Rectal smooth muscle tissue (tissue), 1 donor: ENCODE measurements around the gene FMO5.
"Not testable (repeated sequence)": the region's sequence is repeated elsewhere in the genome, so short reads cannot be mapped to it uniquely, and the experiment has no call there.

Source experiments
- H3K27ac ChIP-seq: one replicate; pipeline ENCODE4 v1.7.0; 2013; ENCODE audit warnings: low read depth, low read length, inconsistent platforms
- H3K27me3 ChIP-seq: one replicate; pipeline ENCODE4 v1.7.0; 2013; ENCODE audit warnings: low read length; ENCODE audit not compliant: control insufficient read depth, insufficient read depth
- H3K36me3 ChIP-seq: one replicate; pipeline ENCODE4 v1.7.0; 2013; ENCODE audit warnings: low read length; ENCODE audit not compliant: control insufficient read depth, insufficient read depth
- H3K4me1 ChIP-seq: one replicate; pipeline ENCODE4 v1.7.0; 2013; ENCODE audit warnings: low read length; ENCODE audit not compliant: control insufficient read depth, insufficient read depth
- H3K4me3 ChIP-seq: one replicate; pipeline ENCODE4 v1.7.0; 2013; ENCODE audit warnings: low read length
- H3K9ac ChIP-seq: one replicate; pipeline ENCODE4 v1.7.0; 2013; ENCODE audit warnings: low read length

The FMO5 gene

DNA sequence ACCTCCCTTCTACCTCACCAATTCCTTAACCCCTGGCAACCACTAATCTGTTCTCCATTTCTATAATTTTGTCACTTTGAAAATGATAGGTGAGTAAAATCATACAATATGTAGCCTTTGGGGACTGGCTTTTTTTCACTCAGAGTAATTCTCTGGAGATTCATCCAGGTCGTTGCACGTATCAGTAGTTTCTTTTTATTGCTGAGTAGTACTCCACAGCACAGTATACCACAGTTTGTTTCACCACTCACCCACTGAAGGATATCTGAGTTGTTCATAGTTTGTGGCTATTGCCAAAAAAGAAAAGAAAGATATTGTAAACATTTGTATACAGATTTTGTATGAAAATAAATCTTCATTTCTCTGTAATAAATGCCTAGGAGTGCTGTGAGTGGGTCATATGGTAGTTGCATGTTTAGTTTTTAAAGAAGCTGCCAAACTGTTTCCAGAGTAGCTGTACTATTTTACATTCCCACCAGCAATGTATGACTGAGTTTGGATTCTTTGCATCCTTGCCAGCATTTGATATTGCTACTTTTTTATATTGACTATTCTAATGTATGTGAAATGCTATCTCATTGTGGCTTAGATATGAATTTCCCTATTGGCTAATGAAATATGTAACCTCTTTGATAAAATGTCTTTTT, 21.0 kb upstream of the FMO5 start:
- no peak overlapping the region for H3K4me3 ChIP-seq
- H3K9ac ChIP-seq: no peak overlapping the region
- no peak overlapping the region for H3K27ac ChIP-seq
- H3K4me1 ChIP-seq: peaks cover 8% of the 10 kb centered on the region
- no peaks in the 10 kb centered on the region for H3K27me3 ChIP-seq
- H3K36me3 ChIP-seq: no peaks in the 10 kb centered on the region

DNA sequence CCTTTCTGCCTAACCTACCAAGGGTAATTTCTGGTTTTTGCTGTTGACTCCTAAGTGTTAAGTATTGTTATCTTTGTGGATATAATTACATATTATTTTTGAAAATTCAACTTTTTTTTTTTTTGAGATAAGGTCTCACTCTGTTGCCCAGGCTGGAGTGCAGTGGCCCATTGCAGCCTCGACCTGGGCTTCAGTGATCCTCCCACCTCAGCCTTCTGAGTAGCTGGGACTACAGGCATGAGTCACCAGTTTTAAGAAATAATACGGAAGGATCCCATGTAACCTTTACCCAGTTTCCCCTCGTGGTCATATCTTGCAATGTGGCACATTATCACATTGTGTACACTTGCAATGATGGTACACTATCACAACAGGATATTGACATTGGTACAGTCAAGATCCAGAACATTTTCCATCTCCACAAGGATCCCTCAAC, 20.5 kb upstream of the FMO5 start:
- Histone ChIP-seq H3K36me3 (no peaks in the 10 kb centered on the region), H3K27ac (no peak overlapping the region), H3K4me1 (peaks cover 8% of the 10 kb centered on the region), H3K4me3 (no peak overlapping the region), H3K27me3 (no peaks in the 10 kb centered on the region), H3K9ac (no peak overlapping the region)

DNA sequence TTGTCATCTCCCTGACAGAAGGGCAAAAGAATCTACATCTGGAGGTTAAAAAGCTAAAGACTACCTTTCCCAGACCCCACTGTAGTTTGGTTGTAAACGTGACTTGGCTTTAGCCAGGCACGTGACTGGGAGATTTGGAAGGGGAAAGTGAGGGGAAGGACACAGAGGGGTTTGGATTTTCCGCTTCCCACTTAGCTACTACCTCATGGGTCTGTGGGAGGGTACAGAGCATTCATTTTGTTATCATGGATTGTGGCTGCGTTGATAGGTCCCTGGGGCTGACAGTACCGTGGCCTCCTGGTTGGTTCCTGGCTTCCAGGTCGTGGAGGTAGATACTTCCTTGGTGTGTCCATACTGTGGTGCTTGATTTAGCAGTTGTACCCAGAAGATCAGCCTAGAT, 20.0 kb upstream of the FMO5 start:
- Histone ChIP-seq H3K4me3 (no peak overlapping the region), H3K27ac (no peak overlapping the region), H3K4me1 (peaks cover 8% of the 10 kb centered on the region), H3K36me3 (no peaks in the 10 kb centered on the region), H3K27me3 (no peaks in the 10 kb centered on the region), H3K9ac (no peak overlapping the region)

DNA sequence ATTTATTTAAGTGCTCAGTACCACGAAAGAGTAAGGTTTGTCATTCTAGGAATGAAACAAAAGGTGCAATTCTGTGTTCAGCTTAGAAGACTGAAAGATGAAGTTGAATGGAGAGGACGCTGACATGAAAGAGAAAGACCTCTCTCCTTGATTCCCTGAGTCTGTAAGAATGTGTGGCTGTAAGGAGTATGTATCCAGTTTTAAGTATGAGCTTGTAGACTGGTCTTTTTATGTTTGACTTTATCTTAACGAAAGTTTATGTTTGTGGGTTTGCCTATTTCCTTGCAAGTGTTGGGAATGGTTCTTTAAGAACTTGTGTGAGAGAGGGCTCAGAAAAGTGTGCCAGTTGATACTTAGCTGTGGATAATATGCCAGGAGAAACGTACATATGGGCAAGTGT, 18.7 kb upstream of the FMO5 start:
- no peaks in the 10 kb centered on the region for H3K27me3 ChIP-seq
- peak overlapping the region; percentile 15 for H3K27ac ChIP-seq
- H3K4me3 ChIP-seq: peak overlapping the region; percentile 85
- H3K4me1 ChIP-seq: peaks cover 8% of the 10 kb centered on the region
- no peaks in the 10 kb centered on the region for H3K36me3 ChIP-seq
- H3K9ac ChIP-seq: no peak overlapping the region

DNA sequence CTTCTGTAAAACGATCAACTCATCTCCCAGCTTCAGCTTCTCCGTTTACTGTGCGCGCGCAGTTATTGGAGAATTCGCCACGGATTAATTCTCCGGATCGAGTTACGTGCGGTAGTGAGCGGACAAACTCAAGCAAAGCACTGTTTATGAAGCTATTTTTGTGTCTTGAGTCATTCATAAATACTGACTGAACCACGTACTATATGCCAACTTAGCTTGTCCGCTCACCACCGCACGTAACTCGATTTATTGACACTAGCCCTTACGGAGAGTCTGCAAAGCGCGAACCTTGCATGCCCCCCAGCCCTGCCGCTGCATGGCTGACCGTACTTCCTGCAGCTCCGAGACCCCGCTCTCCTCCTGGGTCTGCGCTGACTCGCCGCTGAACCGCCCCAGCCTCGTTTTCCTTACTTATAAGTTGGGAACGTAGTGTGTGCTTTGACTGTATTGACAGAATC, 18.1 kb upstream of the FMO5 start:
- Histone ChIP-seq H3K9ac (peak overlapping the region; percentile 45), H3K4me3 (peak overlapping the region; percentile 85), H3K36me3 (no peaks in the 10 kb centered on the region), H3K27ac (peak overlapping the region; percentile 84), H3K27me3 (no peaks in the 10 kb centered on the region), H3K4me1 (peaks cover 8% of the 10 kb centered on the region)

DNA sequence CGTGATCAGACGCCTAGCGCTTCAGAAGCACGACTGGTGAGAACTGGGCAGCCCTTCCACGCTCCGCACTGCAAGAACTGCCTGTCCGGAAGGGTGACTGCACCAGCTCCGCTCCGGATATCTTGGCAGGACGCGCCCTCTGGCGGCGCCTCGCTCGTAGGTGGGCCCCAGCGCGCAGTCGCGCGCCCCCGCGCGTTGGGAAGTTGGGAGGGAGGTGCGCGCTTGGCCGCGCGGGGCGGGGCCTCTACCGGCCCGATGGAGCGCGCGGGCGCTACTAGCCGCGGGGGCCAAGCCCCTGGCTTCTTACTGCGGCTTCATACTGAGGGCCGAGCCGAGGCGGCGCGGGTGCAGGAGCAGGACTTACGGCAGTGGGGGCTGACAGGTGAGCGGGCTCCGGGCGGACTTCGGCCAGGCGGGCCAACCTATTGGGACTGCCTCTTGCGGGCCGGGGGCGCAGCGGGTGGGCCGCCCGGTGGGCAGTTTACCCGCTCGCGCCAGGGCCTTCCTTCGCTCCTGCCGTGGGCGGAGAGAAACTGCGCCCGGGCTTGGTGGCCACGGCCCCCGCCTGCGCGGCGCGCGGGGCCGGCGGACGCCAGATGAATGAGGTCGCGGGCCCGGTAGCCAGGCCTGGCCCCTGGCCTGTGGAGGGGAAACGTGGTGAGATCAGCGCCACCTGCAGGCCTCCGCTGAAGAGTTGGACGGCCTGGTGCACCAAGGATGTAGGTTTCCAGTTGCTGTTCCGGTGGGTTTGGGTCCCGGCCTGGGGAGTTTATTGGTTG, 17.5 kb upstream of the FMO5 start, which contains the start of gene CHD1L:
Gene CHD1L (plus strand): TSS at position 236 of the 779 bp plus-strand sequence. CDS start 20 bp downstream, at position 256.
- Histone ChIP-seq H3K27me3 (no peaks in the 10 kb centered on the region), H3K4me1 (peaks cover 8% of the 10 kb centered on the region), H3K36me3 (no peaks in the 10 kb centered on the region), H3K27ac (peak within 1 kb of the TSS; percentile 84), H3K4me3 (peak within 1 kb of the TSS; percentile 85), H3K9ac (peak within 1 kb of the TSS; percentile 46)

DNA sequence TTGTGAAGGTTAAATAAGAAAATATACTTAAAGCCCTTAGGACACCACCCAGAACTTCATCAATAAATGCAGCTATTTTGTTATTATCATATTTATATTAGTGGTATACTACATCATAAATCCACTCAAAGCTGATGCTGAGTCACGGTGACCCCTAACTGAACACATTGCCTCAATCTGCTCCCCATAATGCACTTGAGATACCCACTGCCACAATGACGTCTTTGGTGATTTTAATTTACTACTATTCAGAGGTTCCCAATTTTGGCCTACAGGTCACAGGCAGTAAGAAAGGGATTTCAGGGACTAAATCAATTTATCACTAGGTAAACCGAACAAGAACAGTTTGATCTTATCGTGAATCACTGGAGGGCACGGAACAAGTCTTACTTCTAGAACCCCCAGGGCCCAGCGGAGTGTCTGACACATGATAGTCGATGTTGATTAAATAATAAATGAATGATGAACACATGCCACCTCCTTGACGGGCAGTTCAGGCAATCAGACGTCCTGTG, 16.9 kb upstream of the FMO5 start:
- Histone ChIP-seq H3K4me1 (peaks cover 8% of the 10 kb centered on the region), H3K36me3 (no peaks in the 10 kb centered on the region), H3K9ac (peak overlapping the region; percentile 46), H3K27ac (peak overlapping the region; percentile 84), H3K27me3 (no peaks in the 10 kb centered on the region), H3K4me3 (peak overlapping the region; percentile 57)

DNA sequence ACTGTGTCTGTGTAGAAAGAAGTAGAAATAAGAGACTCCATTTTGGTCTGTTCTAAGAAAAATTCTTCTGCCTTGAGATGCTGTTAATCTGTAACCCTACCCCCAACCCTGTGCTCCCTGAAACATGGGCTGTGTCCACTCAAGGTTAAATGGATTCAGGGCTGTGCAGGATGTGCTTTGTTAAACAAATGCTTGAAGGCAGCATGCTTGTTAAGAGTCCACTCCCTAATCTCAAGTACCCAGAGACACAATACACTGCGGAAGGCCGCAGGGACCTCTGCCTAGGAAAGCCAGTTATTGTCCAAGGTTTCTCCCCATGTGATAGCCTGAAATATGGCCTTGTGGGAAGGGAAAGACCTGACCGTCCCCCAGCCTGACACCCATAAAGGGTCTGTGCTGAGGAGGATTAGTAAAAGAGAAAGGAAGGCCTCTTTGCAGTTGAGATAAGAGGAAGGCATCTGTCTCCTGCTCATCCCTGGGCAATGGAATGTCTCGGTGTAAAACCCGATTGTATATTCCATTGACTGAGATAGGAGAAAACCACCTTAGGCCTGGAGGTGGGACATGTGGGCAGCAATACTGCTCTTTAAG, 15.1 kb upstream of the FMO5 start:
- H3K27ac ChIP-seq, H3K9ac ChIP-seq, H3K4me1 ChIP-seq, H3K36me3 ChIP-seq, H3K27me3 ChIP-seq, H3K4me3 ChIP-seq: not testable (repeated sequence)

DNA sequence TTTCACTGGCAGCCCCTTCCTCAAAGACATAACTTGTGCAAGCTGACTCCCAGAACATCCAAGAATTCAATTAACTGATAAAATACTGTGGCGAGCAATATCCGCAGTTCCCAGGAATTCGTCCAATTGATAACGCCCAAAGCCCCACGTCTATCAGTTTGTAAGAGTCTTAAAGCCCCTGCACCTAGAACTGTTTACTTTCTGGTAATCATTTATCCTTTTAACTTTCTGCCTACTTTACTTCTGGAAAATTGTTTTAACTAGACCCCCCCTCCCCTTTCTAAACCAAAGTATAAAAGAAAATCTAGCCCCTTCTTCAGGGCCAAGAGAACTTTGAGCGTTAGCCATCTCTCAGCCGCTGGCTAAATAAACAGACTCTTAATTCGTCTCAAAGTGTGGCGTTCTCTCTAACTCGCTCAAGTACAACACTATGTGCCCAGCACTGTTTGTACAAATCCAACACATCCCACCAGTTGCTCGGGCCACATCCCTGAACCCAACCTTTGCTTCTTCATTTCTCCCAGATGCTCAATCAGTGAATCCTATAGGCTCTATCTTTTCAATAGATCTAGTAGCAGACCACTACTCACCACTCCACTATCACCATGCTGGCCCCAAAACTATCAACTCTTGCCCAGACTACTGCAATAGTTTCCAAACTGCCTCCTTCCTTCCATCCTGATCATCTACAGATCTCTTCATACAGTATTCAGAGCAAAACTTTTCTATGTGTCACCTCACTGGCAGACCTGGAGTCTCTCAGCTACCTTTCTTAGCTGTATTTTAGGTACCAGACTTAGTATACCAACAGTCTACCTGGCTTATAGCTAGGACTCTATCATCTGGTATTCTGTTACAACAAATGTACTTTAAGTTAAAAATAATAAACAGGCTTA, 14.0 kb upstream of the FMO5 start:
- Histone ChIP-seq H3K4me3 (no peak overlapping the region), H3K27ac (no peak overlapping the region), H3K9ac (no peak overlapping the region), H3K36me3 (no peaks in the 10 kb centered on the region), H3K4me1 (peaks cover 7% of the 10 kb centered on the region), H3K27me3 (no peaks in the 10 kb centered on the region)

DNA sequence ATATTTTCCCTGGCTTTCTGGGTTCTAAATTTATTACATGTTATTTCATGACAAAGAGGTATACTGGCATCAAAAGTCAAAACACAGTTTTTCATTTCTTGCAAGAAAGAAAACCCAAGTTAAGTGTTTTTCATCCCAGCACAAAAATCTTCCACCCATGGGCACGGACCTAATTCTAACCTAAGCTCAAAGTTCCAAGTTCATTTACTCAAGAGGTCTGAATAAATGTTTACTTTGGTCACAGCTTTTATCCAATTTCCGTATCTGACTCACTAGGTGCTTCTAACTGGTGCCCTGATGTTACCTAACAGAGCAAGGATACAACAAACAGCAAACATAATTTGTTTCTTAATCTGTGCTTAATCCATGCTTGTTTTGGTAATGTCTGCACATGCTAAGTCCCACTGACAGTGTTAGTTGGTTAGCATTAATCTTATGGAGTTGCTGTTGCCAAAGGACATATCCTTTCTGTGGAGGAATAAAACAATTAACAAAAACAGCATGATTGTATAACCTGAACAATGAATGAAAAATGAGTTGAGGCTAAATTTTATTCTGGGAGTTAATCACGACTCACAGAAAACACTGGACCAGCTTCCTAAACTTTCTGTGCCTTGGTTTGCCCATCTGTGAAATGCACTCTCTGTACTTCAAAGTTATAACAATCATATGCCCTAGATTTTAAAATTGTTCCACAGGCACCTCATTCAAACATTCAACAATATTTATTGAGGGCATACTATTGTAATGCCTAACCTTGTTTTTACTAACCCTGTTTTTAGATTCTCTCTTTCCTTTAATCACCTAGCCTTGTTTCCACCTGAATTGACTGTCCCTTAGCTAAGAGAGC, 13.1 kb upstream of the FMO5 start:
- no peak overlapping the region for H3K27ac ChIP-seq
- no peaks in the 10 kb centered on the region for H3K27me3 ChIP-seq
- H3K4me3 ChIP-seq: no peak overlapping the region
- no peaks in the 10 kb centered on the region for H3K4me1 ChIP-seq
- H3K36me3 ChIP-seq: no peaks in the 10 kb centered on the region
- H3K9ac ChIP-seq: no peak overlapping the region
